Activated T-helper 17 cell treated with anti-CD3 and anti-CD28 coated beads, Interleukin-2, amount 50 U/mL, for 72 hours (primary cell): ENCODE results near the gene SHOC1. TPM values are rescaled to one million over a fixed set of nuclear protein-coding genes. Genes with fewer than 3 reads are reported as not detected.
"Not testable (repeated sequence)": the region's sequence is repeated elsewhere in the genome, so short reads cannot be mapped to it uniquely, and the experiment has no call there.

Experiments
- ATAC-seq: fragments of 150-1000 bp; cut with Tn5 transposase; replicated peaks from 2 replicates; pipeline ENCODE4 v1.10.0; 2021; ENCODE audit warnings: mild to moderate bottlenecking, moderate library complexity
- H3K27ac Mint-ChIP-seq: one replicate; pipeline ENCODE4 v1.8.0; 2022; ENCODE audit warnings: mixed read lengths
- H3K27me3 Mint-ChIP-seq: one replicate; pipeline ENCODE4 v1.8.0; 2022; ENCODE audit warnings: mixed read lengths
- H3K36me3 Mint-ChIP-seq: one replicate; pipeline ENCODE4 v1.8.0; 2022; ENCODE audit warnings: low read depth, mild to moderate bottlenecking, mixed read lengths
- H3K4me1 Mint-ChIP-seq: one replicate; pipeline ENCODE4 v1.8.0; 2022; ENCODE audit warnings: mixed read lengths
- H3K4me3 Mint-ChIP-seq: one replicate; pipeline ENCODE4 v1.8.0; 2022; ENCODE audit warnings: mild to moderate bottlenecking, mixed read lengths
- H3K9me3 Mint-ChIP-seq: one replicate; pipeline ENCODE4 v1.8.0; 2022; ENCODE audit warnings: mixed read lengths
- total RNA-seq, 2 donors: library from RNA; stranded (reverse); gene quantifications; one replicate each; pipeline ENCODE4 v1.2.3, GENCODE V29; 2022

The SHOC1 gene
- total RNA-seq, 2 donors from 2014 or later = not detected

GRCh38 chr9:111815285-111816070, 20.7 kb upstream of the SHOC1 start:
- no peaks in the 10 kb centered on the region for H3K9me3 Mint-ChIP-seq
- H3K27ac Mint-ChIP-seq = no peak overlapping the region
- no peak overlapping the region for H3K4me3 Mint-ChIP-seq
- H3K4me1 Mint-ChIP-seq = no peaks in the 10 kb centered on the region
- no peak for ATAC-seq
- no peaks in the 10 kb centered on the region for H3K36me3 Mint-ChIP-seq
- no peaks in the 10 kb centered on the region for H3K27me3 Mint-ChIP-seq

- Mint-ChIP-seq H3K4me3 (no peak overlapping the region), H3K27me3 (no peaks in the 10 kb centered on the region)
- no peak for ATAC-seq
Observed at GRCh38 chr9:111812337-111812736, 17.6 kb upstream of the SHOC1 start.

DNA sequence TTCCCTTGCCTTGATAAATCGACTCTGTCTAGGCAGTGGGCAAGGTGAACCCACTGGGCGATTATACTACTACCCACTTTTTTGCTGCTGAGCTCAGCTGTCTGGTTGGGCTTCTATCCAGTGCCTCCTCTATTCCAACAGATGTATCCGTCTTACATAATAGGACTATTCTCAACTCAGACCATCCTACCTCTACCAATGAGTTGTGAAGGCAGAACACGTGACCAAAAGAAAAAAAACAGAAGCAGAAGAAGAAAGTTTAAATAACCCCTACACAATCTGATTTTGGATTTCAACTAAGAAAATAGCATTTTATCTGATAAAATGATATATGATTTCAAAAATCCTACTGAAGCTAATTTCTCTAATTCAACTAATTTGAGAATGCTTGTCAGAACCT, 16.2 kb upstream of the SHOC1 start:
- H3K4me3 Mint-ChIP-seq = no peak overlapping the region
- H3K9me3 Mint-ChIP-seq = no peaks in the 10 kb centered on the region
- H3K4me1 Mint-ChIP-seq = peaks cover 5% of the 10 kb centered on the region
- H3K27me3 Mint-ChIP-seq = no peaks in the 10 kb centered on the region
- H3K27ac Mint-ChIP-seq = no peak overlapping the region
- H3K36me3 Mint-ChIP-seq = no peaks in the 10 kb centered on the region
- ATAC-seq = no peak

More at GRCh38 chr9:111812337-111812736, 17.6 kb upstream of the SHOC1 start:
- Mint-ChIP-seq H3K9me3 (no peaks in the 10 kb centered on the region), H3K36me3 (no peaks in the 10 kb centered on the region), H3K4me1 (no peaks in the 10 kb centered on the region), H3K27ac (no peak overlapping the region)

GRCh38 chr9:111810415-111810814, 15.7 kb upstream of the SHOC1 start:
- H3K4me3 Mint-ChIP-seq, H3K27me3 Mint-ChIP-seq, H3K9me3 Mint-ChIP-seq, H3K36me3 Mint-ChIP-seq, H3K27ac Mint-ChIP-seq, ATAC-seq: not testable (repeated sequence)
- peaks cover 10% of the 10 kb centered on the region for H3K4me1 Mint-ChIP-seq

- Mint-ChIP-seq H3K36me3 (no peaks in the 10 kb centered on the region), H3K27me3 (no peaks in the 10 kb centered on the region), H3K4me1 (peaks cover 24% of the 10 kb centered on the region), H3K9me3 (no peaks in the 10 kb centered on the region), H3K27ac (no peak overlapping the region), H3K4me3 (no peak overlapping the region)
- no peak for ATAC-seq
Observed at GRCh38 chr9:111807197-111807596, 12.5 kb upstream of the SHOC1 start.

- Mint-ChIP-seq H3K4me1 (peaks cover 24% of the 10 kb centered on the region), H3K36me3 (no peaks in the 10 kb centered on the region), H3K27me3 (no peaks in the 10 kb centered on the region), H3K27ac (peak overlapping the region; percentile 55), H3K4me3 (peak overlapping the region; percentile 20), H3K9me3 (no peaks in the 10 kb centered on the region)
- ATAC-seq = no peak
Observed at GRCh38 chr9:111806259-111806658, 11.5 kb upstream of the SHOC1 start.

DNA sequence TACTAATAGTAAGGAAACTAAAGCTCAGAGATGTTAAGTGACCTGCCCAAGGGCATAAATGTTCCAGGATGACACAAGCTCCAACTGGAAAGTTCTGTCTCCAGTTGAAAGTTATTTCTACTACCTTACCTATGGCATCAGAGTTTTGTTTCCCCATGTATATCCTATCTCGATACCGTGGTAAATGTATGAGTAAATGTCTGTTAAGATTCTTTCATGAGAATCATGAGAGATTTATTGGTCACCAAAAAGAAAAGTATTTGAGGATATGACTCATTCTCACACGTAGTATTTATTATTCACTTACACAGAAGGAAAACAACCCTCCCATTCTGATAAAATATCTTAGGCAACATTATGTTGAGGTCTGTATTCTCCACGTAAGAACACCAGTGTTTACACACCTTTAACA, 11.1 kb upstream of the SHOC1 start:
- Mint-ChIP-seq H3K36me3 (no peaks in the 10 kb centered on the region), H3K4me1 (peaks cover 24% of the 10 kb centered on the region), H3K27ac (peak overlapping the region; percentile 55), H3K4me3 (peak overlapping the region; percentile 20), H3K27me3 (no peaks in the 10 kb centered on the region), H3K9me3 (no peaks in the 10 kb centered on the region)
- ATAC-seq = peak; percentile 79

DNA sequence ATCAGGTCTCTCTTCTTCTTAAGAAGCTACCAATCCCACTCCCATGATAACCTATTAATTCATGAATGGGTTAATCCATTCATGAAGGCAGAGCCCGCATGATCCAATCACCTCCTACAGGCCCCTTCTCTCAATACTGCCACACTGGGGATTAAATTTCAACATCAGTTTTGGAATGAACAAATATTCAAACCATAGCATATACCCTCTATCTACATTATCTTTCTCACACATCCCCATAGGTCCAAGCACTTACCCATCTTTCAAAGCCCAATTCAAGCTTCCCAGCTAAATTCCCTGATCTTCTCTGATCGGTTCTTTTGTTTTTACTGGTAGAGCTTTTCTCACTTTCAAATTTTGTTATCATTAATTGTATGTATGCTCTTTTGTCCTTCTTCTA, 10.5 kb upstream of the SHOC1 start:
- no peak for ATAC-seq
- Mint-ChIP-seq H3K36me3 (no peaks in the 10 kb centered on the region), H3K4me1 (peaks cover 24% of the 10 kb centered on the region), H3K4me3 (peak overlapping the region; percentile 20), H3K27ac (peak overlapping the region; percentile 55), H3K9me3 (no peaks in the 10 kb centered on the region), H3K27me3 (no peaks in the 10 kb centered on the region)

- peak overlapping the region; percentile 25 for H3K27ac Mint-ChIP-seq
- no peaks in the 10 kb centered on the region for H3K36me3 Mint-ChIP-seq
- H3K4me3 Mint-ChIP-seq = peak overlapping the region; percentile 51
- no peaks in the 10 kb centered on the region for H3K9me3 Mint-ChIP-seq
- no peaks in the 10 kb centered on the region for H3K27me3 Mint-ChIP-seq
- no peak for ATAC-seq
- peaks cover 24% of the 10 kb centered on the region for H3K4me1 Mint-ChIP-seq
Observed at GRCh38 chr9:111804636-111805035, 9.9 kb upstream of the SHOC1 start.

GRCh38 chr9:111803924-111804323, 9.2 kb upstream of the SHOC1 start:
- peak overlapping the region; percentile 51 for H3K4me3 Mint-ChIP-seq
- no peaks in the 10 kb centered on the region for H3K36me3 Mint-ChIP-seq
- peak overlapping the region; percentile 25 for H3K27ac Mint-ChIP-seq
- ATAC-seq = peak; percentile 87
- no peaks in the 10 kb centered on the region for H3K9me3 Mint-ChIP-seq
- H3K4me1 Mint-ChIP-seq = peaks cover 24% of the 10 kb centered on the region
- H3K27me3 Mint-ChIP-seq = no peaks in the 10 kb centered on the region

- H3K27ac Mint-ChIP-seq = no peak overlapping the region
- no peaks in the 10 kb centered on the region for H3K36me3 Mint-ChIP-seq
- no peaks in the 10 kb centered on the region for H3K9me3 Mint-ChIP-seq
- H3K4me1 Mint-ChIP-seq = peaks cover 10% of the 10 kb centered on the region
- no peak overlapping the region for H3K4me3 Mint-ChIP-seq
- no peak for ATAC-seq
- H3K27me3 Mint-ChIP-seq = no peaks in the 10 kb centered on the region
Observed at GRCh38 chr9:111799915-111800526, 5.3 kb upstream of the SHOC1 start.

DNA sequence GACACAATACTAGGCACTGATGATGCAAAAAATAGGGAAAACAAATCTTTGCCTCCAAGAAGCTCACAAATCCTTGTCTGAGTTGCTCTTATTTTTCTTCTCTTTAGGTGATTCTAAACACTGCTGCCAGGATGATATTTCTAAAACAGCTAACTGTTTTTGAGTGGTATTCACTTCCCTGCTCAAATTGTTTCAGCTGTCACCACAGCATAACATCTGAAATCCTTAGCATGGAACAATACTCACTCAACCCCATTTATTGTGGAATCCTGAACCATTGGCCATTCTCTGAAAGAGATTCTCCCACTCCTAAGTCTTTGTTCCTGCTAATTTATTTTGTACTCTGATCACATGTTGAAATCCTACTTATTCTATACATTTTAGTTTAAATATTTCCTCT, 4.8 kb upstream of the SHOC1 start:
- ATAC-seq = no peak
- Mint-ChIP-seq H3K27ac (no peak overlapping the region), H3K9me3 (no peaks in the 10 kb centered on the region), H3K4me1 (peaks cover 8% of the 10 kb centered on the region), H3K4me3 (no peak overlapping the region), H3K36me3 (no peaks in the 10 kb centered on the region), H3K27me3 (no peaks in the 10 kb centered on the region)

GRCh38 chr9:111798786-111799185, 4.0 kb upstream of the SHOC1 start:
- H3K4me3 Mint-ChIP-seq = no peak overlapping the region
- no peaks in the 10 kb centered on the region for H3K27me3 Mint-ChIP-seq
- no peaks in the 10 kb centered on the region for H3K36me3 Mint-ChIP-seq
- H3K27ac Mint-ChIP-seq = no peak overlapping the region
- peaks cover under 1% of the 10 kb centered on the region for H3K4me1 Mint-ChIP-seq
- ATAC-seq = no peak
- H3K9me3 Mint-ChIP-seq = no peaks in the 10 kb centered on the region

GRCh38 chr9:111795557-111795839, 761 bp upstream of the SHOC1 start:
- no peaks in the 10 kb centered on the region for H3K4me1 Mint-ChIP-seq
- no peak overlapping the region for H3K4me3 Mint-ChIP-seq
- no peaks in the 10 kb centered on the region for H3K9me3 Mint-ChIP-seq
- H3K36me3 Mint-ChIP-seq = no peaks in the 10 kb centered on the region
- ATAC-seq = no peak
- H3K27me3 Mint-ChIP-seq = no peaks in the 10 kb centered on the region
- H3K27ac Mint-ChIP-seq = no peak overlapping the region

DNA sequence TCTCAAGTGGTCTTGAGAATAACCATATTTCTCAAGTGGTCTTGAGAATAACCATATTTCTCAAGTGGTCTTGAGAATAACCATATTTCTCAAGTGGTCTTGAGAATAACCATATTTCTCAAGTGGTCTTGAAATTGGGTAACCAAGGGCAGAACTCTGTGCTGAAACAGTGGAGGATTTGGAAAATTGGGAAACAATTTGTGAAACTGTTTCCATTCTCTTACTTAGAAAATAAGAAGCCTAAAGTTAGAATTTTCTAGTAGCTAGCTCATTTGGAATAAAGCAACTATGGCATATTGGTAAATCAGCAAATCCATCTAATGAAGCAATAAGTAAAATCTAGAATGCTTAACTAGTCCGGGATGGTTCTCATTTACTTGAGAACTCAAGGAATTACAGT, 2.9 kb downstream of the SHOC1 start:
- not testable (repeated sequence) for H3K4me1 Mint-ChIP-seq, H3K27ac Mint-ChIP-seq, H3K4me3 Mint-ChIP-seq, H3K9me3 Mint-ChIP-seq, H3K27me3 Mint-ChIP-seq, H3K36me3 Mint-ChIP-seq, ATAC-seq
